NCI-H446 (cell line): Measurements from ENCODE around the gene GTF2H2.
"Not testable (repeated sequence)": the region's sequence is repeated elsewhere in the genome, so short reads cannot be mapped to it uniquely, and the experiment has no call there.

Source experiments
- DNase-seq, 2 experiments: peaks; one replicate each; lab custom pipeline; 2025; lab: John Stamatoyannopoulos, UW

Gene GTF2H2

GRCh38 chr5:71011194-71011792 is 56.2 kb downstream of the GTF2H2 start:
- no peak for DNase-seq

DNA sequence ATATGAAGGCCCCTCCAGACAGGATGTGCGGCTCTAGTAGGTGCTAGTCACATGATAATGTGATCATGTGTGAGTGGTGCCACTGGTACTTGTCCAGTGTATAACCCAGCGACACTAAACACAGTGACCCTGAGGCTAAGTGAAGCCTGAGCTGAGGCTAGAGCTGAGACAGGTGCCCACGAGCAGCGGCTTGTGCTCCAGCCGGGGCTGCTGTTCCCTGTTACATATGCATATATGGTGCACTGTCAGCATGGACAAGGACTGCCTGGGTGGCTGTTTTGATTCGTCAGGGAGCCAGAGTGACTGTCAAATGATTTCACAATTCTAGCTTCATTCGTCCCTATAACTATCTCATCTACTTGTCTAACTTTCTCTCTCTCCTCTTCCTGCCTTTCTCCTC is 60.5 kb downstream of the GTF2H2 start:
- not testable (repeated sequence) for DNase-seq
